Cardiac muscle cell (in vitro differentiated cells and primary cell): ENCODE data around the gene SBF2. TPM values are rescaled to one million over a fixed set of nuclear protein-coding genes. Genes with fewer than 3 reads are reported as not detected.

Experiments used
- DNase-seq, 2 donors: peaks; one replicate each; pipeline versions ENCODE4 v3.0.0 to v3.0.0-alpha.2; 2010 to 2017; ENCODE audit warnings: low read depth in 1 of 2, low spot score in 1 of 2
- H3K27ac ChIP-seq: fragments of 200-600 bp; sonication (generic); 2 replicates; pipeline ENCODE4 v1.5.1; 2016
- H3K27me3 ChIP-seq: fragments of 200-600 bp; sonication (generic); 2 replicates; pipeline ENCODE4 v1.6.0; 2016; ENCODE audit warnings: control low read depth
- H3K36me3 ChIP-seq: fragments of 200-600 bp; sonication (generic); 2 replicates; pipeline ENCODE4 v1.5.1; 2016; ENCODE audit warnings: control low read depth
- H3K4me1 ChIP-seq: fragments of 200-600 bp; sonication (generic); 2 replicates; pipeline ENCODE4 v1.8.1; 2017; ENCODE audit warnings: low read depth, mild to moderate bottlenecking, mixed run types
- H3K4me3 ChIP-seq: fragments of 200-600 bp; sonication (generic); 2 replicates; pipeline ENCODE4 v1.5.1; 2016; ENCODE audit warnings: mild to moderate bottlenecking
- H3K9me3 ChIP-seq: fragments of 200-600 bp; sonication (generic); 2 replicates; pipeline ENCODE4 v1.5.1; 2017; ENCODE audit warnings: low read depth, mild to moderate bottlenecking, control low read depth
- polyA plus RNA-seq: library from polyadenylated mRNA; unstranded; fragments of >200 nt; fragmentation: Nextera tagmentation; extraction: Ambion mirVana; gene quantifications from 2 replicates; pipeline ENCODE4 v1.2.1, GENCODE V29; 2016
- total RNA-seq: library from RNA; depleted of rRNA; stranded (reverse); fragments of >200 nt; gene quantifications from 2 replicates; pipeline ENCODE4 v1.2.3, GENCODE V29; 2016
- TF ChIP-seq, protein P1 (sequence below): IDR thresholded peaks from 2 replicates; pipeline ENCODE4 v1.5.1; 2012; ENCODE audit warnings: low read depth, mild to moderate bottlenecking, low read length

Gene SBF2
- total and polyA plus RNA-seq, 2 experiments from 2014 or later = 13.3 to 32.3 TPM

- TF ChIP-seq, protein P1, sequence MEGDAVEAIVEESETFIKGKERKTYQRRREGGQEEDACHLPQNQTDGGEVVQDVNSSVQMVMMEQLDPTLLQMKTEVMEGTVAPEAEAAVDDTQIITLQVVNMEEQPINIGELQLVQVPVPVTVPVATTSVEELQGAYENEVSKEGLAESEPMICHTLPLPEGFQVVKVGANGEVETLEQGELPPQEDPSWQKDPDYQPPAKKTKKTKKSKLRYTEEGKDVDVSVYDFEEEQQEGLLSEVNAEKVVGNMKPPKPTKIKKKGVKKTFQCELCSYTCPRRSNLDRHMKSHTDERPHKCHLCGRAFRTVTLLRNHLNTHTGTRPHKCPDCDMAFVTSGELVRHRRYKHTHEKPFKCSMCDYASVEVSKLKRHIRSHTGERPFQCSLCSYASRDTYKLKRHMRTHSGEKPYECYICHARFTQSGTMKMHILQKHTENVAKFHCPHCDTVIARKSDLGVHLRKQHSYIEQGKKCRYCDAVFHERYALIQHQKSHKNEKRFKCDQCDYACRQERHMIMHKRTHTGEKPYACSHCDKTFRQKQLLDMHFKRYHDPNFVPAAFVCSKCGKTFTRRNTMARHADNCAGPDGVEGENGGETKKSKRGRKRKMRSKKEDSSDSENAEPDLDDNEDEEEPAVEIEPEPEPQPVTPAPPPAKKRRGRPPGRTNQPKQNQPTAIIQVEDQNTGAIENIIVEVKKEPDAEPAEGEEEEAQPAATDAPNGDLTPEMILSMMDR = no peak
- Histone ChIP-seq H3K27ac (no peak overlapping the region), H3K4me3 (no peak overlapping the region), H3K27me3 (no peaks in the 10 kb centered on the region), H3K9me3 (no peaks in the 10 kb centered on the region), H3K4me1 (no peaks in the 10 kb centered on the region), H3K36me3 (no peaks in the 10 kb centered on the region)
- no peak for DNase-seq
These were observed 405.1 kb downstream of the SBF2 start for GRCh38 chr11:9888938-9889337.

DNA sequence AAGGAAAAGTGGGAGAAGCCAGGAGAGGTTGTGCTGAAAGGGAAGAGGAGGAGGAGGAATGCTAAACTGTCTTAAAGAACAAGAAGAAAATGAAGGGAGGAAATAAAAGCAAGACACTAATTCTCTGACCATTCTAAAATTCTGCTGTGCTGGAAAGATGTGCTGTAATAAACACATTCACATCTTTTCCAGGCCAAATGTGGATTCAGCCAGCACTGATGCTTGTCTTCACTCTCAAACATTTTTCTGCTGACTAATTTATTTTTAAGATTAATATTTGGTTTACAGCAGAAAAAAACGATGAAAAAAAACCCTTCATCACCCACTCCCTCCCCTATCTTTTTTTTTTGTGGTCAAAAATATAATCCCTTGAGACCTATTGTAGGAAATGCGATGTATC is 406.5 kb downstream of the SBF2 start:
- H3K4me1 ChIP-seq = no peaks in the 10 kb centered on the region
- H3K27ac ChIP-seq = no peak overlapping the region
- TF ChIP-seq, protein P1 = no peak
- no peaks in the 10 kb centered on the region for H3K9me3 ChIP-seq
- H3K27me3 ChIP-seq = no peaks in the 10 kb centered on the region
- DNase-seq = peak in 1 of 2 donors; percentile 14
- no peak overlapping the region for H3K4me3 ChIP-seq
- no peaks in the 10 kb centered on the region for H3K36me3 ChIP-seq

DNA sequence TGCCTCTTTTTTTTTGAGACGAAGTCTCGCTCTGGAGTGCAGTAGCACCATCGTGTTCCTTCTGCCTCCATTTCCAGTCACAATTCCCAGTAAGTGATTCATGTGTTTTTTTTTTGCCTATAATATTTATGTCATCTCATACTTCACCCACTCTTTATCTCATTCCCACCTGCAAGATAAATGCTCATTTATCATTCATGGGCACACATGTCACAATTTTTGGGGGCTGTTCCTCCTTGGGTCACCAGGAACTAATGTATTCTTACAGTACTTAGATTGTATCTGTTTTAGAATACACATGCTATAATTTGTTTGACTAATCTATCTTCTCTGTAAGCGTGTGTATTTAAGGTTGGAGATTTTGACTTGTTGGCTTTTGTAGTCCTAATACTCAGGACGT is 407.4 kb downstream of the SBF2 start:
- TF ChIP-seq, protein P1 = no peak
- no peaks in the 10 kb centered on the region for H3K9me3 ChIP-seq
- no peak for DNase-seq
- H3K27ac ChIP-seq = no peak overlapping the region
- H3K4me1 ChIP-seq = no peaks in the 10 kb centered on the region
- no peak overlapping the region for H3K4me3 ChIP-seq
- H3K36me3 ChIP-seq = no peaks in the 10 kb centered on the region
- no peaks in the 10 kb centered on the region for H3K27me3 ChIP-seq

DNA sequence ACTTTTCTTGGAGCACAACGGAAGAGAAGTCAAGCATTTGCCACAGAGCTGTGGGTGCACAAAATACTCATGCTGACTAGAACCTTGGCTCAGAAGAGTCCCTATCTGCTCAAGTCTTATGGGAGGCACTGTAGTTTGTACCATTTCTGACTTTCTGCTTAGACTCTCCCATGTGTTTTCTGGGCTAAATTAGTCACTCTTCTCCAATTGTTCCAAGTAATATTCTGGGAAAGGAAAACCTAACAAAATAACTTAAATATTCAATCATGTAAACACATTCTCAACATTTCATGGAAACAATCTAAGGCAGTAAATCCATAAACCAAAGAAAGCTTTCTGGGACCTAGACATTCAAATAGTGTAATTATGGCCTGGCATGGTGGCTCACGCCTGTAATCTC is 409.4 kb downstream of the SBF2 start:
- no peak for DNase-seq
- TF ChIP-seq, protein P1 = no peak
- no peak overlapping the region for H3K4me3 ChIP-seq
- no peaks in the 10 kb centered on the region for H3K9me3 ChIP-seq
- H3K36me3 ChIP-seq = no peaks in the 10 kb centered on the region
- H3K27ac ChIP-seq = no peak overlapping the region
- peaks cover 4% of the 10 kb centered on the region for H3K4me1 ChIP-seq
- no peaks in the 10 kb centered on the region for H3K27me3 ChIP-seq

GRCh38 chr11:9880657-9881056 is 413.4 kb downstream of the SBF2 start:
- Histone ChIP-seq H3K4me3 (no peak overlapping the region), H3K4me1 (peaks cover 8% of the 10 kb centered on the region), H3K27ac (peak overlapping the region; percentile 21), H3K9me3 (no peaks in the 10 kb centered on the region), H3K27me3 (no peaks in the 10 kb centered on the region), H3K36me3 (no peaks in the 10 kb centered on the region)
- TF ChIP-seq, protein P1 = no peak
- no peak for DNase-seq

GRCh38 chr11:9878936-9879335 is 415.1 kb downstream of the SBF2 start:
- Histone ChIP-seq H3K4me1 (peaks cover 8% of the 10 kb centered on the region), H3K9me3 (no peaks in the 10 kb centered on the region), H3K4me3 (no peak overlapping the region), H3K27ac (no peak overlapping the region), H3K36me3 (no peaks in the 10 kb centered on the region), H3K27me3 (no peaks in the 10 kb centered on the region)
- TF ChIP-seq, protein P1 = no peak
- DNase-seq = no peak
